Globus pallidus (tissue), 1 donor: Measurements from ENCODE around the gene NFATC2IP.
"Not testable (repeated sequence)": the region's sequence is repeated elsewhere in the genome, so short reads cannot be mapped to it uniquely, and the experiment has no call there.

Experiments used
- DNase-seq: peaks from one replicate; pipeline ENCODE4 v3.0.0-alpha.2; 2015; ENCODE audit warnings: low spot score

The NFATC2IP gene

GRCh38 chr16:28998837-28999236 lies 48.1 kb downstream of the NFATC2IP start:
- DNase-seq, result no peak

DNA sequence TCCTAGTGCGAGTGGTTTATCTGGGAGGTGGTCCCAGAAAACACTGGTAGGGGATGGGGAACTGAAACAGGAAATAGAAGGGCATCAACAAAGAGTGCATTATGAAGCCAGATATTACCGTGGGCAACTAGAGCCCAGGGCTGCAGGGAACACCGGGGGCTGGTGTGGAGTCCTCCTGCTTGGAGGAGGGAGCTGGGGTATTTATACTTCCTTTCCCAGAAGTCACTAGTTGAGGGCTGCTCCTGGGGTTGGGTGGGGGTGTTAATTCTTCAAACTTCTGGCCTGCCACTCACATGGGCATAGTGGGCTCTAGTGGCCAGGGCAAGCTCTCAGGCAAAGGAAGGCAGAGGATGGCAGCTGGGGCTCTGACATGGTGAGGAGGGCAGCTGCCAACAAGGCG lies 48.8 kb downstream of the NFATC2IP start:
- DNase-seq, result no peak

- no peak for DNase-seq
Observed at GRCh38 chr16:29000019-29000418, 49.3 kb downstream of the NFATC2IP start.

GRCh38 chr16:29004496-29005139 lies 53.9 kb downstream of the NFATC2IP start:
- DNase-seq, result not testable (repeated sequence)

DNA sequence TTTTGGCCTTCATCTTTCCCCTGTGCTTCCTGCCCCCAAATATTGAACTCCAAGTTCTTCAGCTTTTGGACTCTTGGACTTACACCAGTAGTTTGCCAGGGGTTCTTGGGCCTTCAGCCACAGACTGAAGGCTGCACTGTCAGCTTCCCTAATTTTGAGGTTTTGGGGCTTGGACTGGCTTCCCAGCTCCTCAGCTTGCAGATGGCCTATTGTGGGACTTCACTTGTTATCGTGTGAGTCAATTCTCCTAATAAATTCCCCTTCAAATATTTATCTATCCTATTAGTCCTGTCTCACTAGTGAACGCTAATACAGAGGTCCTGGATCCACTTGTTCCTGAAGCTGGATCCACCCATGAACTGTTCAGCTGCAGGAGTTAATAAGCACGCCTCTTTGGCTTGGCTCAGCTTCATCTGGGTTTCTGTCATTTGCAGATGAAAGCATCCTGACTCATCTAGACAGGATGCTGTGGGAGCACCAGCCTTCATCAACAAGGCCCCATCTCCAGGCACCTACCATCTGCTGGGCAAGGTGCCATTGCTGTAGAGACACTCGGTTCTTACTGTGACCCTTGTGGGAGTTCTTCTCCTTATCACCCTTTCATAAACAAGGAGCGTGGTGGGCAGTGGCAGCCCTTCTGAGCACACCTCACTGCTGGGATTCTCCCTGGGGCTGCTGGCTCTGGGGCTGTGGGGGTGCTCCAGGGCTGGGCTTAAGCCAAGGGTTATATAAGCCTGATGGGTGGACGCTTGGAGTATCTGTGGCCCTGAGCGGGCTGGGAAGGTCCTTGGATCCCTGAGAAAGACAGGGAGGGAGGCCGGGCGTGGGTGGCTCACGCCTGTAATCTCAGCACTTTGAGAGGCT lies 57.2 kb downstream of the NFATC2IP start:
- DNase-seq, result no peak

DNA sequence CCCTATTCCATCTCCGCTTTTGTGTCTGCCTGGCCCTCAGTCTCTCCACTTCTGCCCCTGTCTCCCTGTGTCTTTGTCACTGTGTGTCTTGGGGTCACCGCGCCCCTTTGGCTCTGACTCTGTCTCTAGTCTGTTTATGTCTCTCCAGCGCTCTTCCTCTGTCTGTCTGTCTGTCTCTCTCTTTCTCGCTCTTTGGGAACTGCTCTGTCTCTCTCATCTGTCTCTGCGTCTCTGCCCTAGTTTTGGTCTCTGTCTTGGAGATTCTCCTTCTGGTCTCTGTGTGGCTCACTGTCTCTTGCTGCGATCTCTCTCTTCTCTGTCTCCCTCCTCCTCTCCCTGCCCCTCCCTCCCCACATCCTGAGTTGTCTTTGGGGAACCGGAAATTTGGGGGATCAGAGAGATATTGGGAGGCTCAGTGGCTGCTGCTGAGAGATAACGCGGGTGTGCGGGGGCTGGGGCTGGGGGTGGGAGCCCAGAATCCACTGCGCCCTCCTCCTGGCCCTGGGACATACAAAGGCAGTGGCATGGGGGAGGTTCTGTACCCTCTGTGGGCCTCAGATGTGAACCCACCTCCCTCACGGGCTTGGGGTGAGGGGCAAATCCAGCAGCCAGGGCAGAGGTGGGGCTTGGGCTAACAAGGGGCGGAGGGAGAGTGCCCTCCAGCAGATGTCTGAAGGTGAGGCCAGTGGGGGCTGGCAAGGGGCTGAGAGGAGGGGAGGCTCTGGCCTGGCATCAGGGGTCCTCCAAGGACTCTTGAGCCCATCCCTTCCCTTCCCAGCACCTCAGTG lies 58.5 kb downstream of the NFATC2IP start:
- no peak for DNase-seq

DNA sequence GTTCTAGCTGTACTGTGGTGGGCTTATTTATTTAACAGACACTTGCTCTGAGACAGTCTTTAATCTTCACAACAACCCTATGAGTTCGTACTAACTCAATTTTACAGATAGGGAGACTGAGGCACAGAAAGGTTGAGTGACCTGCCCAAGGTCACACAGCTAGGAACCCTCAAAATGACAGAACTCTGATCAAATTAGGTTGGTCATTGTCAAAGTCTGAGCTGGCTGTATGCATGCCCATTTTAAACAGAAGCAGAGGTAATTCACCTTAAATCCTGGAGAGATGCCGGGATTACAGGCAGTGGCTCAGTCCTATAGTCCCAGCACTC lies 59.1 kb downstream of the NFATC2IP start:
- DNase-seq, result no peak

DNA sequence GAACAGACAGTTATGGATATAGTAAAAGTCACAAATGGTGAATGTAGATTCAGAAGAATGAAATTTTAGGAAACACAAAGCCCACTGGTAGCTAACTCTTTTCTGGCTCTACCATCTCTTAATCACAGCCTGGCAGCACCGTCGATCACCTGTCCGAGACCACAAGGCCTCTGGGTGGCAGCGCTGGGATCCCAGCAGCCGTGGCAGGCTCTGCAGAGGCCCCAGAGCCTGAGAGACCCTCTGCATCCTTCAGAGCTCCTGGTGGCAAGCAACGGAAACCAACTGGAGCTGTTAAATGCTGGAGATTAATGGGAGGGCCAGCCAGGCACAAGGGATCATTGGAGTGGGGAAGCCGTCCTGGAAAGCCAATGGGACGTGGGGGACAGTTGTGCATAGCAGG lies 60.4 kb downstream of the NFATC2IP start:
- no peak for DNase-seq

- DNase-seq, result no peak
Observed at GRCh38 chr16:29011851-29012250, 61.1 kb downstream of the NFATC2IP start.

GRCh38 chr16:29012913-29013553 lies 62.3 kb downstream of the NFATC2IP start:
- DNase-seq, result no peak

DNA sequence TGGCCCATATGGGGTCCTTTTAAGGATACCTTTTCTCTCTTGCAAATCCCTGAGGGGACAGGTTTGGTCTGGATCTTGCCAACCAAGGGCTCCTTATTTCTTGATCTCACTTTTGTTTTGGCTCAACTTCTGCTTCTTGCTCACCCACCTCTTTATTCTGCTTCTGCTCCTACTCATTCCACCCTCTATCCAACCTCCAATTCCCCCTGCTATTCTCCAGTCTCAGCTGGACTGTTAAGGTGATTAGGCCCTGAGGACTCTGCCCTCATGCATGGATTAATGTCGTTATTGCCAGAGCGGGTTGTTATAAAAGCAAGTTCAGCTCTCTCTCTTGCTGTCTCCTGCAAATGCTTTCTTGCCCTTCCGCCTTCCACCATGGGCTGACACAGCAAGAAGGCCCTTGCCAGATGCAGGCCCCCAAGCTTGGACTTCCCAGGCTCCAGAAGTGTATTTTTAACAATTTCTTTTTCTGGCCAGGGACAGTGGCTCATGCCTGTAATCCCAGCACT lies 63.9 kb downstream of the NFATC2IP start:
- DNase-seq, result no peak
